Ectodermal cell (in vitro differentiated cells): ENCODE measurements around the gene L3MBTL4.
"Not testable (repeated sequence)": the region's sequence is repeated elsewhere in the genome, so short reads cannot be mapped to it uniquely, and the experiment has no call there.

Experiments
- H3K27ac ChIP-seq: 2 replicates; pipeline ENCODE4 v1.7.0; 2013; ENCODE audit warnings: mild to moderate bottlenecking, low read depth, low read length; ENCODE audit not compliant: insufficient read depth, poor library complexity, severe bottlenecking
- H3K27me3 ChIP-seq: 2 replicates; pipeline ENCODE4 v1.7.0; 2013; ENCODE audit warnings: mild to moderate bottlenecking, low read length; ENCODE audit not compliant: insufficient read depth, control insufficient read depth, poor library complexity, severe bottlenecking
- H3K36me3 ChIP-seq: one replicate; pipeline ENCODE4 v1.7.0; 2013; ENCODE audit warnings: low read length; ENCODE audit not compliant: control insufficient read depth, insufficient read depth
- H3K4me1 ChIP-seq: one replicate; pipeline ENCODE4 v1.7.0; 2013; ENCODE audit warnings: low read length; ENCODE audit not compliant: control insufficient read depth, insufficient read depth
- H3K4me3 ChIP-seq: 2 replicates; pipeline ENCODE4 v1.7.0; 2013; ENCODE audit warnings: low read depth, low read length, control low read depth; ENCODE audit not compliant: insufficient read depth
- H3K9me3 ChIP-seq: 2 replicates; pipeline ENCODE4 v1.7.0; 2013; ENCODE audit warnings: mild to moderate bottlenecking, low read length, moderate library complexity; ENCODE audit not compliant: control insufficient read depth
- WGBS, 2 experiments: methylation state at CpG; one replicate each; pipeline ENCODE4 v1.1.7; 2013; ENCODE audit warnings: missing lambda C conversion rate in 2 of 2; 5-methylcytosine and 5-hydroxymethylcytosine counted together

Gene L3MBTL4

DNA sequence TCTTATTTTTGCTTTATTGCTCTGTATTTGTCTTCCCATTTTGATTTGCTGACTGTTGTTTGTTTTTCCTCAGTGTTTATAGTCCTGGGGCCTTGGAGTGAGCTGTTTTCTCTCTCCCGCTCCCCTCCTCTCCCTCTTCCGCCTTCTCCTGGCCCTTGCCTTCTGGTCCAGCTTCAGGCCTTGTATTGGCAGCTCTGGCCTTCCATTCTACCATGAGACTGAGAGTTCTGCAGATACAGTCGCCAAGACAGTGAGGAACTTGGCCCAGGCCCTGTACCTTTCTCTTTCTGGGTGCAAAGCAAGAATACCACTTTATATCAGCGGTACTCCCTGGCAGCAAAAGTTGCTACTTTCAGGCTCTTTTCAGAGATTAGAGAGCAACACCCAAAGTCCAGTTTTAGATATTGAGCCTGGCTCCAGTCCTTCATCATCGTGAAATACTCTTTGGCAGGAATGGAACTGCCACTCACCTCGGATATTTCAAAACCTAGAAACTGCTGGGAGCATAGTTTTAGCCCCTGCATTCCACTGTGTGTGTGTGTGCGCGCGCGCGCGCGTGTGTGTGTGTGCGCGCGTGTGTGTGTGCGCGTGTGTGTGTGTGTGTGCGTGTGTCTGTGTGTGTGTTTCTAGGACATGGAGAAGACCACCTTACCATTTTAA lies 17.1 kb upstream of the L3MBTL4 start:
- Histone ChIP-seq H3K9me3 (no peaks in the 10 kb centered on the region), H3K36me3 (no peaks in the 10 kb centered on the region), H3K27ac (no peak overlapping the region), H3K4me1 (no peaks in the 10 kb centered on the region), H3K4me3 (no peak overlapping the region), H3K27me3 (no peaks in the 10 kb centered on the region)
- 68 to 74% methylated on average over 19 of the region's 19 CpGs for WGBS, 2 experiments

DNA sequence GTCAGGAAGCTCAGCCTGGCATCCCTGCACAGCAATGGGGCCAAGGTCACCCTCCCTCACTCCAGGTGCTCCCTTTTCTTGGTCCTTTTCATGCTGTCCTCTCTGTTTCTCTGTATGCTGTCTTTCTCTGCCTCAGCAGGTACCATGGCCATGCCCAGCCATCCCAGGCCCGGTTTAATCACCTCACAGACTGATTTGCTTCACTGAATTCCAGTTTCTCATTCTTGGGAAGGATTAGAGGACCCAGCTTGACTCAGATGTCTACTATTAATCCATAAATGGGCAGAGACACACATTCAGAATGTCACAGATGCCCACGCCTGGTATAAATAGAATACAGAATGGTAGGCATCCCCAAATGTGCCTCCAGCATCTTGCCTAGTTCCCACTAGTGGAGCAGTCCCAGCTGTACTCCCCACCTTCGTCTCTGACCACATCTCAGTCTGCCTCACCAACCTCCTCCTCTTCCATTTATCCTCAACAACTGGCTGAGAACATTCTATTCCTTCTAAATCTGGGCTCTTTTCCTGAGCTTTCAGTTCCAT lies 14.2 kb upstream of the L3MBTL4 start:
- H3K36me3 ChIP-seq, result no peaks in the 10 kb centered on the region
- no peaks in the 10 kb centered on the region for H3K9me3 ChIP-seq
- H3K4me3 ChIP-seq, result no peak overlapping the region
- no peaks in the 10 kb centered on the region for H3K4me1 ChIP-seq
- WGBS, 2 experiments, result 85 to 92% methylated on average over 3 of the region's 3 CpGs
- no peaks in the 10 kb centered on the region for H3K27me3 ChIP-seq
- H3K27ac ChIP-seq, result no peak overlapping the region

DNA sequence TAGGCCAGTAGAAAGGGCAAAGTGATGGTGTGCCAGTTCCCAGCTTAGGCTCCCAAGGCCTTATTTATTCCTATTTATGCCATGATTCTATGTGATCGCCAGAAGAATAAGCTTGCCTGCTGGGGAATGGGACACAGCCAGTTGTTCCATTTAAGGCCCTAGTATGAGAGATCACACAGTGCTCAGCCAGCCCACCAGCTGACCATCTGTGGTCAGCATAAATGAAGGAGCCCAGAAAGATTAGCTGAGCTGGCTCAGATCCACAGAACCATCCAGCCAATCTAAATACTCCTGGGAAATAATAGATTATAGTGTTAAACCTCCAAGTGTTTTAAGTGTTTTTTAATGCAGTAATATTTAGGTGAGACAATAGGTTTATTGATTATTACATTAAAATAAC lies 12.6 kb upstream of the L3MBTL4 start:
- Histone ChIP-seq H3K27ac (no peak overlapping the region), H3K36me3 (no peaks in the 10 kb centered on the region), H3K9me3 (no peaks in the 10 kb centered on the region), H3K4me1 (no peaks in the 10 kb centered on the region), H3K4me3 (no peak overlapping the region), H3K27me3 (no peaks in the 10 kb centered on the region)
- 96 to 100% methylated on average over 1 of the region's 1 CpG for WGBS, 2 experiments

DNA sequence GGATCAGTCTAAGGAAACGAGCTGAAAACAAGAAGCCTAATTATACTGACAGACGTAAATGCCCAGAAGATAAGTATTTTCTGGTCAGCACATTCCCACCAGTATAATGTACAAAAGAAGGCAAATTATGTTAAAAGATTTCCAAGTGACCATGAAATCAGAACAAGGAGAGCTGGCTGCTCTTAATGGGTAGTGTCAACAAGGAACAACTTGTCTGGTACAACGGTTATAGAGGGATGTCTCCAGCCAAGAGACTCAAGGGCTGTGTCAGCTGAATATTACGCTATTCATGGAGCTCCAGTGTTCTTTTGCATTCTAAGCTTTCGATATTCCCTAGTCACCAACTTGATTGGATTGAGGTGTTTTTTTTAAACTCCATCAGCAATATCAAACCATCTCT lies 8.6 kb upstream of the L3MBTL4 start:
- no peak overlapping the region for H3K4me3 ChIP-seq
- H3K27me3 ChIP-seq, result no peaks in the 10 kb centered on the region
- no peak overlapping the region for H3K27ac ChIP-seq
- H3K4me1 ChIP-seq, result no peaks in the 10 kb centered on the region
- H3K36me3 ChIP-seq, result no peaks in the 10 kb centered on the region
- H3K9me3 ChIP-seq, result no peaks in the 10 kb centered on the region
- WGBS, 2 experiments, result 91 to 94% methylated on average over 4 to 5 of the region's 5 CpGs

DNA sequence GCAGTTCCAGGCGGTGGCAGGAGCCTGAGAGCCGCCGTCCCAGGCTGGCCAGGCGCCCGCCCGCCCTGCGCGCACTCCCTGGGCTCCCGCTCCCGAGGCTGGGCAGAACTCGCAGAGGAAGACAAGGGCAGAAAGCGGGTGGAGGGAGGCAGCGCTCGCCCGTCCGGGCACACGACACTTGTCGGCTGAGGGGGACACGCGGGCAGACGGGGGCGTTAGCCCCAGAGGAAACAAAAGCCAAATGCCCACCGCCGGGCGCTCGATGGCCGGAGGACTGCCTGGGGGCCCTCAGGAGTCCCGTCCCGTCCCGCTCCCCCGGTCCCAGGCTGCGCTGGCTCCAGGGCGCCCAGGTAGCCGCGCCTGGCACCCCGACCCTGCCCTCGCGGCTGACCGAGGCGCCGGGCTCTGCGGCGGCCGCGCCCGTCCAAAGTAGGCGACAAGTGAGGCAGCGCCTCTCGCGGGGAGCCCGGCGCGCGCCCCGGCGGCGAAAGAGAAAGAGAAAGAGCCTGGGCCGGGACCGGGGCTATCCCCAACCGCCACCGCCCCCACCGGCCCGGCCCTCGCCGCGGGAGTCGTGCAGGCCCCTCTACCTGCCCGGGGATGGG lies 491 bp downstream of the L3MBTL4 start:
- Histone ChIP-seq H3K27me3 (peaks cover 48% of the 10 kb centered on the region), H3K4me3 (peak overlapping the region; percentile 51), H3K27ac (no peak overlapping the region), H3K36me3 (no peaks in the 10 kb centered on the region), H3K4me1 (peaks cover 3% of the 10 kb centered on the region), H3K9me3 (no peaks in the 10 kb centered on the region)
- 0 to 1% methylated on average over 68 of the region's 68 CpGs for WGBS, 2 experiments

DNA sequence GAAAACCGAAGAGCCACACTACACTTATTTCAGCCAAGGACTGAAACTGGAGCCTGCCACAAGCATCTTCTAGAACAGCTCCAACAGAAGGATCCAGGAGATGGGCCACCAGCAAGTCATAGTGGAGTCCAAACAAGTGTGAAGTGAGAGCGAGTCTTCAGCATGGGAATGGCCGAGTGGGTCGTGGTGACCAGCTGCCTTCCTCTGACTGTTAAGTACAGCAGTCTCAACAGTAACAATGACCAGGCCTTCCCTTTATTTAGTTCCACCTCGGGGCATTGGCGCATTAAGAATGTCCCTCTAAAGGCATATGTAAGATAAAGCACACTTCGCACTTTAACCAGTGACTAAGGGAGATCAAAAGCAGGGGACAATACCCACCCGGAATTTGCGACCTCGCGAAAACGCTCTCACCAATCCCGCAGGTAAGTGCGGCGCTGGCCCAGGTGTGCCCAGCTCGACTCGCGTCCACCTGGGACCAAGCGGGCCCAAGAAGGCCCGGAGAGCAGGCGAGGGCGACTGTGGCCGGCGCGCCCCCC lies 1.1 kb downstream of the L3MBTL4 start:
- Histone ChIP-seq H3K4me1 (peaks cover 3% of the 10 kb centered on the region), H3K36me3 (no peaks in the 10 kb centered on the region), H3K4me3 (peak overlapping the region; percentile 51), H3K27ac (no peak overlapping the region), H3K27me3 (peaks cover 48% of the 10 kb centered on the region), H3K9me3 (no peaks in the 10 kb centered on the region)
- 26% methylated on average over 25 of the region's 25 CpGs for WGBS, 2 experiments

DNA sequence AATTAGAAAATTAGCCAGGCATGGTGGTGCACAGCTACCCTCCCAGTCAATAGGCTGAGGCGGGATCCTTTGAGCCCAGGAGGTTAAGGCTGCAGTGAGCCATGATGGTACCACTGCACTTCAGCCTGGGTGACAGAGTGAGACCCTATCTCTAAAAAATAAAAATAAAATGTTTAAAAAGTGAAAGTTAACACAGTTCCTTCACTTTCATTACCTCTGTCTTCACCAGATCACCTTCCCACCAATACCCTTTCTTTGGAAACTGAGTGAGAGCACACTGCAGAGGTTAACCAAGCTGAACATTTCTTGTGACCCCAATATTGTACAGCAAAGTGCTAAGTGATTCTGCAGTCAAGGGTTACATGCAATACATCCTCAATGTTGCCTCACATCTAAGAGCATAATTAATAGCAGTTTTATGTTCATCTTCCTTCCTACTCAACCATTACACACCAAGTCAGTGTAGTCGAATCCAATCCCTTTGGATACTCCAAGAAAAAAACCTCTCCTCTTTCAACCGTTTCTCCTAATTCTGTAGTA lies 1.7 kb downstream of the L3MBTL4 start:
- Histone ChIP-seq H3K4me3 (no peak overlapping the region), H3K27me3 (peaks cover 48% of the 10 kb centered on the region), H3K9me3 (no peaks in the 10 kb centered on the region), H3K36me3 (no peaks in the 10 kb centered on the region), H3K4me1 (peaks cover 3% of the 10 kb centered on the region), H3K27ac (no peak overlapping the region)
- 87 to 95% methylated on average over 2 to 3 of the region's 3 CpGs for WGBS, 2 experiments

DNA sequence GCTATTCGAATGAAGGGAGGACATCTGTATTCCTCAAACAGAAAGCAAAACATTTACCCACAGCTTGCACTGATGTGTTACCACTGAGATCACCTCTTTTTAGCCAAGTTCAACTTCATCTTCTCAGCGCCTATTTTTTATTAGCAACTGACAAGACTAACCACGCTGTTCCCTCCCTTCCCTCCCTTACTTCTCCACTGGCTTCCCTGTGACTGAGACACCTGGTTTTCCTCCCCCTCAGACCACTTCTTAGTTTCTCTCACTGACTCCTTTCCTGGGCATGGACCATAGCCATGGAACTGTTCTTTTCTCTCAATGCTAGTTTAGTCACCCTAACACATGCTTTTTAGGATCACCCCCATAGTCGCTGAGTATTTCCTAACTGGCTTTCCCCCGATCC lies 3.3 kb downstream of the L3MBTL4 start:
- Histone ChIP-seq H3K36me3 (no peaks in the 10 kb centered on the region), H3K27me3 (peaks cover 48% of the 10 kb centered on the region), H3K4me1 (peaks cover 3% of the 10 kb centered on the region), H3K27ac (no peak overlapping the region), H3K4me3 (no peak overlapping the region), H3K9me3 (no peaks in the 10 kb centered on the region)
- whole genome bisulfite sequencing, 2 experiments, result 89 to 91% methylated on average over 5 of the region's 5 CpGs

DNA sequence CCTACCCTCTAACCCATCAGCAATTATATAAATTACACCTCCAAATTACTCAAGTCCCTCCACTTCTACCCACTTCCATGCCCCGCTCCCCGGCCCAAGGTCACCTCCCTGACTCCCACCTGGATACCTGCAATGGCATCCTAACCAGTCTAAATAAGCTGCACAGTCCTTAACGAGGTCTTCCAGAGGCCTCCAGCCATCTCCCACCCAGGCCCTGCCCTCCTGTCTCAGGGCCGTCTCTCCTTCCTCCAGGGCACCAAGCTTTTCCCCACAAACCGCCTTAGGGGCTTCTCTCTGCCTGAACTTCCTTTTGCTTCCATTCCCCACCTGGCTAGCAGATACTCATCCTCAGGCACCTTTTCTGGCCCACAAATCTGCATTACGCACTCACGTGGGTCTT lies 4.8 kb downstream of the L3MBTL4 start:
- Histone ChIP-seq H3K27me3 (peaks cover 35% of the 10 kb centered on the region), H3K36me3 (no peaks in the 10 kb centered on the region), H3K4me3 (no peak overlapping the region), H3K4me1 (peaks cover 3% of the 10 kb centered on the region), H3K9me3 (no peaks in the 10 kb centered on the region), H3K27ac (no peak overlapping the region)
- WGBS, 2 experiments, result 92 to 96% methylated on average over 7 of the region's 7 CpGs

DNA sequence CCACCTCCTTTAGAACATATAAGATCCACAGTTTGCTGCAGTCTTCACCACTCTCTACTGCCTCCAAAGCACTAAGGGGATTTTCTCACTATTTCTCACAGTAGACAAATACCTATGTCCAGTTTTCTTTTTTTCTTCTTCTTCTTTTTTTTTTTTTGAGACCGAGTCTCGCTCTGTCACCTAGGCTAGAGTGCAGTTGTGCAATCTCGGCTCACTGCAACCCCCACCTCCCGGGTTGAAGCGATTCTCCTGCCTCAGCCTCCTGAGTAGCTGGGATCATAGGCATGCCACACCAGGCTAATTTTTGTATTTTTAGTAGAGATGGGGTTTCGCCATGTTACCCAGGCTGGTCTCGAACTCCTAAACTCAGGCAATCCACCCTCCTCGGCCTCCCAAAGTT lies 6.2 kb downstream of the L3MBTL4 start:
- H3K36me3 ChIP-seq, H3K4me3 ChIP-seq, H3K9me3 ChIP-seq, H3K27ac ChIP-seq, H3K4me1 ChIP-seq: not testable (repeated sequence)
- WGBS, 2 experiments, result 91 to 96% methylated on average over 8 of the region's 8 CpGs
- peaks cover 21% of the 10 kb centered on the region for H3K27me3 ChIP-seq
